HepG2 (cell line): ENCODE measurements around the gene VAX1.

Source experiments
- FOXM1 ChIP-seq: sonication (generic); formaldehyde crosslinking; IDR thresholded peaks from 2 replicates; pipeline ENCODE4 v1.5.0; 2020; ENCODE audit warnings: missing genetic modification reagents
- HOXA9 ChIP-seq: sonication (generic); formaldehyde crosslinking; IDR thresholded peaks from 2 replicates; pipeline ENCODE4 v1.8.1; 2022; ENCODE audit warnings: missing genetic modification reagents, mild to moderate bottlenecking, moderate library complexity, borderline replicate concordance
- PLRG1 ChIP-seq: fragments of 450-650 bp; conservative IDR thresholded peaks from 2 replicates; pipeline ENCODE4 v1.6.1; 2016
- POLR2A ChIP-seq, 2 experiments: IDR thresholded peaks; 2 replicates each; pipeline ENCODE4 v1.6.1; 2011; ENCODE audit warnings: low read depth in 2 of 2, low read length in 2 of 2, mild to moderate bottlenecking in 1 of 2, moderate library complexity in 1 of 2; ENCODE audit not compliant: insufficient read depth in 1 of 2
- PRDM4 ChIP-seq: sonication (generic); formaldehyde crosslinking; IDR thresholded peaks from 2 replicates; pipeline ENCODE4 v1.9.0; 2021; ENCODE audit warnings: missing genetic modification reagents, borderline replicate concordance
- SUZ12 ChIP-seq: fragments of 150-350 bp; IDR thresholded peaks from 2 replicates; pipeline ENCODE4 v1.6.1; 2014; ENCODE audit warnings: low read depth, low read length
- TBL1XR1 ChIP-seq: fragments of 150-350 bp; IDR thresholded peaks from 2 replicates; pipeline ENCODE4 v1.6.1; 2014; ENCODE audit warnings: borderline replicate concordance, low read length; ENCODE audit not compliant: partially characterized antibody
- ZNF17 ChIP-seq: sonication (generic); formaldehyde crosslinking; IDR thresholded peaks from 2 replicates; pipeline ENCODE4 v1.5.0; 2020; ENCODE audit warnings: mild to moderate bottlenecking, missing genetic modification reagents
- ZNF207 ChIP-seq: fragments of 450-650 bp; IDR thresholded peaks from 2 replicates; pipeline ENCODE4 v1.6.1; 2016; ENCODE audit warnings: antibody characterized with exemption, borderline replicate concordance

- TF ChIP-seq PRDM4 (CRISPR knock-in tag), result no peak
- TF ChIP-seq TBL1XR1, result no peak
- TF ChIP-seq FOXM1 (CRISPR knock-in tag), result no peak
- no peak for TF ChIP-seq HOXA9 (CRISPR knock-in tag)
- TF ChIP-seq SUZ12, result no peak
- TF ChIP-seq PLRG1, result no peak
- TF ChIP-seq ZNF207, result no peak
- TF ChIP-seq POLR2A (IDR thresholded peaks at IDR 0.05; ENCODE audit: insufficient read depth in 1 of 2, low read depth in 2 of 2, low read length in 2 of 2), result no peak
- TF ChIP-seq ZNF17 (CRISPR knock-in tag), result no peak
Observed at GRCh38 chr10:117163061-117163953, 25.2 kb upstream of the VAX1 start.
